Stomach (tissue), 4 donors: ENCODE results near the gene OXLD1.

Source experiments
- CTCF ChIP-seq, 7 experiments: fragments of 450-650 bp in 4 of 7; fragments of 200-600 bp in 3 of 7; sonication (generic) in 3 of 7; IDR thresholded peaks; one replicate each; pipeline ENCODE4 v1.5.1; 2016 to 2019; ENCODE audit warnings: antibody characterized with exemption in 7 of 7, control low read depth in 2 of 7, mild to moderate bottlenecking in 1 of 7
- EP300 ChIP-seq: sonication (generic); formaldehyde crosslinking; IDR thresholded peaks from one replicate; pipeline ENCODE4 v1.6.1; 2017; ENCODE audit warnings: antibody characterized with exemption
- POLR2AphosphoS5 ChIP-seq, 3 donors: sonication (generic); formaldehyde crosslinking; IDR thresholded peaks; one replicate each; pipeline ENCODE4 v1.6.1; 2016; ENCODE audit warnings: antibody characterized with exemption in 3 of 3

- TF ChIP-seq CTCF (IDR thresholded peaks at IDR 0.05) (no peak), POLR2AphosphoS5 (IDR thresholded peaks at IDR 0.05) (no peak), EP300 (no peak)
Measured at GRCh38 chr17:81650951-81651350, 15.5 kb downstream of the OXLD1 start.
